Hepatocyte (in vitro differentiated cells): Measurements from ENCODE around the gene TRIP10.

ENCODE experiments used
- EZH2 ChIP-seq: fragments of 200-600 bp; sonication (generic); IDR thresholded peaks from 2 replicates; pipeline ENCODE4 v1.6.1; 2016; ENCODE audit warnings: antibody characterized with exemption, mild to moderate bottlenecking, borderline replicate concordance
- EZH2phosphoT487 ChIP-seq: fragments of 200-600 bp; sonication (generic); IDR thresholded peaks from one replicate; pipeline ENCODE4 v1.6.1; 2018; ENCODE audit warnings: antibody characterized with exemption, mild to moderate bottlenecking, low read depth, moderate library complexity; ENCODE audit not compliant: unreplicated experiment, severe bottlenecking
- TF ChIP-seq, protein P1 (sequence below): fragments of 200-600 bp; sonication (generic); IDR thresholded peaks from 2 replicates; pipeline ENCODE4 v1.5.1; 2016; ENCODE audit warnings: antibody characterized with exemption, mild to moderate bottlenecking; ENCODE audit not compliant: poor library complexity

DNA sequence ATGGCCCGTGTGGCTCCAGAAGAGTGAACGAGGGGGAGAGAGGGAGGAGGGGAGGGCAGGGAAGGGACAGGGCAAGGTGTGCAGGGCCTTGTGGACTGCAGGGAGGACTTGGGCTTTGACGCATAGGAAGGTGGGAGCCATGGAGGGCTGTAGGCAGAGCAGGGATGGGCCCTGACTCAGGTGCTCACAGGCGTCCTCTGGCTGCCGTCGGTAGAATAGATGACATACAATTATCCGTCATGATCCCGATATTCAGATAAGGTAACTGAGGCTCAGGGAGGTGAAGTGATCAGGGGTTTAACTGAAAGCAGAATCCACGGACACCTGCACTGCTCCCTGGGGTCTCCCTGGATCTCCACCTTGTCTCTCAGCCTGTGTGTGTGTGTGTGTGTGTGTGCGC is 22.4 kb upstream of the TRIP10 start:
- TF ChIP-seq, protein P1, sequence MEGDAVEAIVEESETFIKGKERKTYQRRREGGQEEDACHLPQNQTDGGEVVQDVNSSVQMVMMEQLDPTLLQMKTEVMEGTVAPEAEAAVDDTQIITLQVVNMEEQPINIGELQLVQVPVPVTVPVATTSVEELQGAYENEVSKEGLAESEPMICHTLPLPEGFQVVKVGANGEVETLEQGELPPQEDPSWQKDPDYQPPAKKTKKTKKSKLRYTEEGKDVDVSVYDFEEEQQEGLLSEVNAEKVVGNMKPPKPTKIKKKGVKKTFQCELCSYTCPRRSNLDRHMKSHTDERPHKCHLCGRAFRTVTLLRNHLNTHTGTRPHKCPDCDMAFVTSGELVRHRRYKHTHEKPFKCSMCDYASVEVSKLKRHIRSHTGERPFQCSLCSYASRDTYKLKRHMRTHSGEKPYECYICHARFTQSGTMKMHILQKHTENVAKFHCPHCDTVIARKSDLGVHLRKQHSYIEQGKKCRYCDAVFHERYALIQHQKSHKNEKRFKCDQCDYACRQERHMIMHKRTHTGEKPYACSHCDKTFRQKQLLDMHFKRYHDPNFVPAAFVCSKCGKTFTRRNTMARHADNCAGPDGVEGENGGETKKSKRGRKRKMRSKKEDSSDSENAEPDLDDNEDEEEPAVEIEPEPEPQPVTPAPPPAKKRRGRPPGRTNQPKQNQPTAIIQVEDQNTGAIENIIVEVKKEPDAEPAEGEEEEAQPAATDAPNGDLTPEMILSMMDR = no peak
- TF ChIP-seq EZH2 (no peak), EZH2phosphoT487 (no peak)
